HG02870 (cell line): ENCODE measurements around the gene GSTM3.
"Not testable (repeated sequence)": the region's sequence is repeated elsewhere in the genome, so short reads cannot be mapped to it uniquely, and the experiment has no call there.

Experiments used
- ATAC-seq: cut with Tn5 transposase; IDR thresholded peaks from one replicate; pipeline ENCODE4 v1.9.1; 2021; ENCODE audit warnings: mild to moderate bottlenecking, moderate library complexity; ENCODE audit not compliant: unreplicated experiment

The GSTM3 gene

GRCh38 chr1:109732390-109732881 lies 8.4 kb downstream of the GSTM3 start:
- no peak for ATAC-seq

- ATAC-seq: no peak
These were observed 10.2 kb downstream of the GSTM3 start for GRCh38 chr1:109730666-109731065.

GRCh38 chr1:109728870-109729269 lies 12.0 kb downstream of the GSTM3 start:
- no peak for ATAC-seq

- ATAC-seq: no peak
These were observed 14.0 kb downstream of the GSTM3 start for GRCh38 chr1:109726728-109727373.

GRCh38 chr1:109726007-109726406 lies 14.8 kb downstream of the GSTM3 start:
- ATAC-seq: no peak

GRCh38 chr1:109725510-109725909 lies 15.3 kb downstream of the GSTM3 start:
- ATAC-seq: no peak

- ATAC-seq: no peak
These were observed 15.9 kb downstream of the GSTM3 start for GRCh38 chr1:109724933-109725332.

GRCh38 chr1:109722908-109723691 lies 17.7 kb downstream of the GSTM3 start:
- no peak for ATAC-seq

- ATAC-seq: no peak
These were observed 18.9 kb downstream of the GSTM3 start for GRCh38 chr1:109721971-109722370.

GRCh38 chr1:109721042-109721441 lies 19.8 kb downstream of the GSTM3 start:
- no peak for ATAC-seq

GRCh38 chr1:109719337-109719837 lies 21.5 kb downstream of the GSTM3 start:
- no peak for ATAC-seq

- no peak for ATAC-seq
These were observed 22.3 kb downstream of the GSTM3 start for GRCh38 chr1:109718495-109718894.

- no peak for ATAC-seq
These were observed 23.1 kb downstream of the GSTM3 start for GRCh38 chr1:109717729-109718128.

GRCh38 chr1:109716570-109717090 lies 24.2 kb downstream of the GSTM3 start:
- no peak for ATAC-seq

GRCh38 chr1:109716121-109716520 lies 24.7 kb downstream of the GSTM3 start:
- ATAC-seq: no peak

- no peak for ATAC-seq
These were observed 26.0 kb downstream of the GSTM3 start for GRCh38 chr1:109714661-109715372.

GRCh38 chr1:109713636-109714035 lies 27.2 kb downstream of the GSTM3 start:
- ATAC-seq: no peak

- no peak for ATAC-seq
These were observed 28.4 kb downstream of the GSTM3 start for GRCh38 chr1:109712321-109712864.

GRCh38 chr1:109711593-109712320 lies 29.1 kb downstream of the GSTM3 start, which contains the start of gene GSTM5:
Gene GSTM5, plus strand, starts transcription at chr1:109712251. Its CDS starts 62 bp downstream, at chr1:109712313.
- not testable (repeated sequence) for ATAC-seq

- not testable (repeated sequence) for ATAC-seq
These were observed 31.0 kb downstream of the GSTM3 start for GRCh38 chr1:109709822-109710221.
